CD14-positive monocyte (primary cell): Measurements from ENCODE around the gene BNC1. TPM values are rescaled to one million over a fixed set of nuclear protein-coding genes. Genes with fewer than 3 reads are reported as not detected.

Source experiments
- DNase-seq, 3 donors: peaks; one replicate each; pipeline ENCODE4 v3.0.0-alpha.2; 2011 to 2022
- H2AFZ ChIP-seq: 2 replicates; pipeline ENCODE4 v1.6.0; 2012; ENCODE audit warnings: mild to moderate bottlenecking, low read depth, low read length, inconsistent platforms; ENCODE audit not compliant: insufficient read depth, poor library complexity, severe bottlenecking
- H3K27ac ChIP-seq, 2 donors: 1 replicate in 1 of 2; 2 replicates in 1 of 2; pipeline ENCODE4 v1.5.1; 2012 to 2013; ENCODE audit warnings: low read length in 2 of 2, control low read depth in 1 of 2, inconsistent platforms in 1 of 2, low read depth in 1 of 2, mild to moderate bottlenecking in 1 of 2
- H3K27me3 ChIP-seq, 2 donors: one replicate each; pipeline versions ENCODE4 v1.6.0 to v1.6.1; 2011 to 2013; ENCODE audit warnings: low read length in 2 of 2; ENCODE audit not compliant: control insufficient read depth in 2 of 2, insufficient read depth in 2 of 2
- H3K36me3 ChIP-seq, 2 donors: replicated peaks in 1 of 2; 1 replicate in 1 of 2; 2 replicates in 1 of 2; pipeline versions ENCODE4 v1.5.1 to v1.6.1; 2012 to 2013; ENCODE audit warnings: low read length in 2 of 2, control low read depth in 1 of 2, inconsistent platforms in 1 of 2, mild to moderate bottlenecking in 1 of 2; ENCODE audit not compliant: insufficient read depth in 2 of 2, control insufficient read depth in 1 of 2
- H3K4me1 ChIP-seq, 2 donors: 1 replicate in 1 of 2; 2 replicates in 1 of 2; pipeline versions ENCODE4 v1.5.1 to v1.6.1; 2012 to 2013; ENCODE audit warnings: low read length in 2 of 2, control low read depth in 1 of 2, inconsistent platforms in 1 of 2, mild to moderate bottlenecking in 1 of 2, moderate library complexity in 1 of 2; ENCODE audit not compliant: insufficient read depth in 2 of 2, control insufficient read depth in 1 of 2
- H3K4me2 ChIP-seq: replicated peaks from 2 replicates; pipeline ENCODE3; 2012; ENCODE audit warnings: low read length, moderate library complexity, mild to moderate bottlenecking; ENCODE audit not compliant: poor library complexity, severe bottlenecking; ENCODE audit errors: extremely low read depth
- H3K4me3 ChIP-seq, 3 experiments: fragments of 200-600 bp in 1 of 3; sonication (generic) in 1 of 3; replicated peaks in 1 of 3; 1 replicate in 2 of 3; 2 replicates in 1 of 3; pipeline ENCODE4 v1.5.1; 2011 to 2013; ENCODE audit warnings: low read length in 3 of 3, mild to moderate bottlenecking in 3 of 3, control low read depth in 2 of 3, low read depth in 2 of 3, inconsistent platforms in 1 of 3, moderate library complexity in 1 of 3
- H3K79me2 ChIP-seq: 2 replicates; pipeline ENCODE4 v1.6.0; 2012; ENCODE audit warnings: mild to moderate bottlenecking, control low read depth, inconsistent platforms, low read length, moderate library complexity; ENCODE audit not compliant: insufficient read depth
- H3K9ac ChIP-seq: 2 replicates; pipeline ENCODE4 v1.6.0; 2017; ENCODE audit warnings: low read length, mild to moderate bottlenecking; ENCODE audit not compliant: insufficient read depth, poor library complexity, severe bottlenecking
- H3K9me3 ChIP-seq, 2 donors: replicated peaks in 1 of 2; 1 replicate in 1 of 2; 2 replicates in 1 of 2; pipeline versions ENCODE4 v1.5.1 to v1.6.1; 2012 to 2013; ENCODE audit warnings: low read length in 2 of 2, control low read depth in 1 of 2; ENCODE audit not compliant: control insufficient read depth in 1 of 2, insufficient read depth in 1 of 2
- H4K20me1 ChIP-seq: 2 replicates; pipeline ENCODE4 v1.6.0; 2012; ENCODE audit warnings: mild to moderate bottlenecking, low read length, control low read depth, moderate library complexity; ENCODE audit not compliant: insufficient read depth
- H3K27ac Mint-ChIP-seq, 7 donors: one replicate each; pipeline ENCODE4 v1.8.0; 2020; ENCODE audit warnings: mild to moderate bottlenecking in 7 of 7, mixed read lengths in 7 of 7, moderate library complexity in 6 of 7, inconsistent platforms in 2 of 7
- H3K27me3 Mint-ChIP-seq, 3 donors: one replicate each; pipeline ENCODE4 v1.8.0; 2021 to 2022; ENCODE audit warnings: low read depth in 3 of 3, mild to moderate bottlenecking in 3 of 3, mixed read lengths in 3 of 3, moderate library complexity in 3 of 3, inconsistent platforms in 1 of 3
- H3K36me3 Mint-ChIP-seq, 2 donors: one replicate each; pipeline ENCODE4 v1.8.0; 2020; ENCODE audit warnings: mixed read lengths in 2 of 2, inconsistent platforms in 1 of 2, mild to moderate bottlenecking in 1 of 2
- H3K4me1 Mint-ChIP-seq: one replicate; pipeline ENCODE4 v1.8.0; 2020; ENCODE audit warnings: mild to moderate bottlenecking, mixed read lengths
- H3K4me3 Mint-ChIP-seq, 2 donors: one replicate each; pipeline ENCODE4 v1.8.0; 2020; ENCODE audit warnings: mild to moderate bottlenecking in 2 of 2, mixed read lengths in 2 of 2, moderate library complexity in 1 of 2
- H3K9me3 Mint-ChIP-seq, 7 donors: one replicate each; pipeline ENCODE4 v1.8.0; 2020 to 2022; ENCODE audit warnings: mixed read lengths in 7 of 7, mild to moderate bottlenecking in 6 of 7, moderate library complexity in 6 of 7, inconsistent platforms in 2 of 7
- CTCF ChIP-seq: fragments of 200-600 bp; IDR thresholded peaks from one replicate; pipeline ENCODE4 v1.8.0; 2022; ENCODE audit warnings: antibody characterized with exemption, mild to moderate bottlenecking
- WGBS: methylation state at CpG from one replicate; pipeline ENCODE4 v1.1.5; 2013; ENCODE audit warnings: missing lambda C conversion rate; ENCODE audit not compliant: insufficient coverage; 5-methylcytosine and 5-hydroxymethylcytosine counted together
- intact Hi-C, 2 donors: fragments of 100-400 bp; cut with micrococcal nuclease; formaldehyde crosslinking; loops; one replicate each; pipeline versions ENCODE4 v1.15.0 to v1.15.1; 2023
- polyA minus RNA-seq: library from RNA; depleted of rRNA, polyadenylated mRNA; stranded (reverse); fragments of >200 nt; gene quantifications from 2 replicates; pipeline ENCODE4 v1.2.3, GENCODE V29; 2012
- polyA plus RNA-seq, 3 donors: library from polyadenylated mRNA; depleted of rRNA in 1 of 3; unstranded in 2 of 3; stranded (reverse) in 1 of 3; fragments of 300-500 nt in 2 of 3; fragments of >200 nt in 1 of 3; fragmentation: Illumina TruSeq in 2 of 3; gene quantifications; 1 replicate in 2 of 3; 2 replicates in 1 of 3; pipeline ENCODE4 v1.2.3, GENCODE V29; 2012 to 2021
- total RNA-seq, 12 experiments: library from RNA in 1 of 12; stranded (reverse) in 1 of 12; fragments of 120-200 nt in 1 of 12; gene quantifications; one replicate each; pipeline ENCODE4 v1.2.4 and lab custom pipeline; 2013 to 2026; ENCODE audit warnings: mixed read lengths in 6 of 12, inconsistent platforms in 1 of 12

BNC1 gene
- not detected for total RNA-seq (2013)
- not detected for polyA plus RNA-seq
- not detected in 2 replicates for polyA minus RNA-seq
- 0 to 0.90 (median 0.04) reads per million in 11 experiments for total RNA-seq (lab: John Stamatoyannopoulos, UW)

GRCh38 chr15:83284559-83285283 lies at the start of gene BNC1:
Gene BNC1 (minus strand): TSS chr15:83284664. CDS start chr15:83284628, 36 bp downstream.
- H3K9me3 Mint-ChIP-seq: peaks cover 0 to 15% (median 2%) of the 10 kb centered on the region in 7 donors
- H3K4me1 ChIP-seq: peaks cover 0 to 3% of the 10 kb centered on the region in 2 donors
- DNase-seq: no peak
- peaks cover 0 to 4% of the 10 kb centered on the region in 2 donors for H3K9me3 ChIP-seq
- H3K36me3 ChIP-seq: no peaks in the 10 kb centered on the region
- WGBS: 4% methylated on average over 60 of the region's 93 CpGs
- H3K27me3 ChIP-seq: peaks cover 61 to 84% of the 10 kb centered on the region in 2 donors
- H3K79me2 ChIP-seq: no peaks in the 10 kb centered on the region
- no peak for TF ChIP-seq CTCF
- H3K27ac Mint-ChIP-seq: no peak within 1 kb of the TSS
- H3K4me3 ChIP-seq: peak within 1 kb of the TSS in 1 of 3 experiments; percentile 32
- peaks cover 9% of the 10 kb centered on the region for H3K4me1 Mint-ChIP-seq
- H4K20me1 ChIP-seq: no peaks in the 10 kb centered on the region
- H3K36me3 Mint-ChIP-seq: peaks cover 3% of the 10 kb centered on the region in 2 donors
- peak within 1 kb of the TSS; percentile 33 for H3K4me2 ChIP-seq
- intact Hi-C loops: no loop called here
- H3K27ac ChIP-seq: no peak within 1 kb of the TSS
- H3K27me3 Mint-ChIP-seq: peaks cover 73 to 84% (median 74%) of the 10 kb centered on the region in 3 donors
- H2AFZ ChIP-seq: peak within 1 kb of the TSS; percentile 67
- no peak within 1 kb of the TSS for H3K9ac ChIP-seq
- peak within 1 kb of the TSS; percentile 20 to 89 for H3K4me3 Mint-ChIP-seq

- Mint-ChIP-seq H3K9me3 (no peaks in the 10 kb centered on the region), H3K4me3 (no peak overlapping the region), H3K27me3 (peaks cover 0 to 6% (median 2%) of the 10 kb centered on the region in 3 donors), H3K27ac (no peak overlapping the region), H3K4me1 (no peaks in the 10 kb centered on the region), H3K36me3 (no peaks in the 10 kb centered on the region)
- DNase-seq: no peak
- H3K27ac ChIP-seq: no peak overlapping the region
- H3K9ac ChIP-seq: no peak overlapping the region
- WGBS: 91% methylated on average over 4 of the region's 4 CpGs
- H3K27me3 ChIP-seq: no peaks in the 10 kb centered on the region
- no peak overlapping the region for H3K4me2 ChIP-seq
- H3K36me3 ChIP-seq: no peaks in the 10 kb centered on the region
- no peaks in the 10 kb centered on the region for H3K4me1 ChIP-seq
- intact Hi-C loops: no loop called here
- no peaks in the 10 kb centered on the region for H3K79me2 ChIP-seq
- H3K4me3 ChIP-seq: no peak overlapping the region
- H4K20me1 ChIP-seq: no peaks in the 10 kb centered on the region
- no peak for TF ChIP-seq CTCF
- no peaks in the 10 kb centered on the region for H3K9me3 ChIP-seq
- H2AFZ ChIP-seq: no peak overlapping the region
These were observed 42.6 kb upstream of the BNC1 start for GRCh38 chr15:83327041-83327440.
